ENCODE results near the gene SP100. TPM values are rescaled to one million over a fixed set of nuclear protein-coding genes. Genes with fewer than 3 reads are reported as not detected.
"Not testable (repeated sequence)": the region's sequence is repeated elsewhere in the genome, so short reads cannot be mapped to it uniquely, and the experiment has no call there.

Gene SP100
- total RNA-seq, 4 donors from 2014 or later, result 75.5 to 223 (median 118) TPM

DNA sequence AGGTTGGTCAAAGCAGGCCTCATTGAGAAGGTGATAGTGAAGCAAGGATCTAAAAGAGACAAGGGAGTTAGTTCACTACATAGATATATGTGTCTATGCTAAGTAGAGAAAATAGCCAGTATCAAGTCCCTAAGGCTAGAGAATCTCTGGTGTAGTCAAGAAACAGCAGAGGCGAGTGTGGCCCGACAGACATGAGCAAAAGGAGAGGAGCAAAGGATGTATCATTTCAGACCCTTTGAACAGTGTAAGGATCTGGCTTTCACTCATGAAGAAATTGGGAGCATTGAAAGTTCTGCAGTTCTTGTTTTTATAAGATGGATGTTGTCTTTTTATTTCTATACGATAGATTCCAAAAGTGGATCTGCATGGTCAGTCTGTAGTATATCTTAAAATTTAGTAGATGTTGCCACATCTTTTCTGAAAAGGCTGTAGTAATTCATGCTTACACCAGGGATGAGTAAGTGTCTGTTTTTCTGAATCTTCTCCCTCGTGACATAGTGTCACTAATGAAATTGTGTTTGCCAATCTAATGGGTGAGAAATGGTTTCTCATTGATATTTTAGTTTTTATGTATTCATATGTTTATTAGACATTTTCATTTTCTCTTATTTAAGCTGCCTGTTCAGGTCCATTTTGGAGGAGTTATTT lies 18.8 kb downstream of the SP100 start:
- DNase-seq (ENCODE audit: low spot score) (no peak), ATAC-seq (ENCODE audit: low FRiP score) (no peak)
- TF ChIP-seq, protein P1, sequence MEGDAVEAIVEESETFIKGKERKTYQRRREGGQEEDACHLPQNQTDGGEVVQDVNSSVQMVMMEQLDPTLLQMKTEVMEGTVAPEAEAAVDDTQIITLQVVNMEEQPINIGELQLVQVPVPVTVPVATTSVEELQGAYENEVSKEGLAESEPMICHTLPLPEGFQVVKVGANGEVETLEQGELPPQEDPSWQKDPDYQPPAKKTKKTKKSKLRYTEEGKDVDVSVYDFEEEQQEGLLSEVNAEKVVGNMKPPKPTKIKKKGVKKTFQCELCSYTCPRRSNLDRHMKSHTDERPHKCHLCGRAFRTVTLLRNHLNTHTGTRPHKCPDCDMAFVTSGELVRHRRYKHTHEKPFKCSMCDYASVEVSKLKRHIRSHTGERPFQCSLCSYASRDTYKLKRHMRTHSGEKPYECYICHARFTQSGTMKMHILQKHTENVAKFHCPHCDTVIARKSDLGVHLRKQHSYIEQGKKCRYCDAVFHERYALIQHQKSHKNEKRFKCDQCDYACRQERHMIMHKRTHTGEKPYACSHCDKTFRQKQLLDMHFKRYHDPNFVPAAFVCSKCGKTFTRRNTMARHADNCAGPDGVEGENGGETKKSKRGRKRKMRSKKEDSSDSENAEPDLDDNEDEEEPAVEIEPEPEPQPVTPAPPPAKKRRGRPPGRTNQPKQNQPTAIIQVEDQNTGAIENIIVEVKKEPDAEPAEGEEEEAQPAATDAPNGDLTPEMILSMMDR (IDR thresholded peaks at IDR 0.05), result no peak

DNA sequence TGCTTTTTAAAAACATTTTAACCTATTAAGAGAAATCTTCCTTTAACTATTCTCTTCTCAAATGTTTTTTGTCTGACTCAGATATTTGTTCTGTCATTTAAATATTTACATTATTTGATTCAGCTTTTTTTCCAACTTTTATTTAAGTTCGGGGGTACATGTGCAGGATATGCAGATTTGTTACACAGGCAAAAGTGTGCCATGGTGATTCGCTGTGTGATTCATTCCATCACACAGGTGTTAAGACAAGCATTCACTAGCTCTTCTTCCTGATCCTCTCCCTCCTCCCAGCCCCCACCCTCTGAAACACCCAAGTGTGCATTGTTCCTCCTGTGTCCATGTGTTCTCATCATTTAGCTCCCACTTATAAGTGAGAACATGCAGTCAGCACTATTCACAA lies 19.4 kb downstream of the SP100 start:
- ATAC-seq (ENCODE audit: low FRiP score), result no peak
- no peak for DNase-seq (ENCODE audit: low spot score)
- TF ChIP-seq, protein P1 (IDR thresholded peaks at IDR 0.05), result no peak

DNA sequence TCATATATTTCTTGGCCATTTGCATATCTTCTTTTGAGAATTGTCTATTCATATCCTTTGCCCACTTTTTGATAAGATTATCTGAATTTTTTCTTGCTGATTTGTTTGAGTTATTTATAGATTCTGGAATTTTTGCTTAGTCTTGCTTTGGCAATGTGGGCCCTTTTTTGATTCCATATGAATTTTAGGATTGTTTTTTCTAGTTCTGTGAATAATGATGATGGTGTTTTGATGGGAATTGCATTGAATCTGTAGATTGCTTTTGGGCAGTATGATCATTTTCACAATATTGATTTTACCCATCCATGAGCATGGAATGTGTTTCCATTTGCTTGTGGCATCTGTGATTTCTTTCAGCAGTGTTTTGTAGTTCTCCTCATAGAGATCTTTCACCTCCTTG lies 23.1 kb downstream of the SP100 start:
- DNase-seq (ENCODE audit: low spot score), result not testable (repeated sequence)

DNA sequence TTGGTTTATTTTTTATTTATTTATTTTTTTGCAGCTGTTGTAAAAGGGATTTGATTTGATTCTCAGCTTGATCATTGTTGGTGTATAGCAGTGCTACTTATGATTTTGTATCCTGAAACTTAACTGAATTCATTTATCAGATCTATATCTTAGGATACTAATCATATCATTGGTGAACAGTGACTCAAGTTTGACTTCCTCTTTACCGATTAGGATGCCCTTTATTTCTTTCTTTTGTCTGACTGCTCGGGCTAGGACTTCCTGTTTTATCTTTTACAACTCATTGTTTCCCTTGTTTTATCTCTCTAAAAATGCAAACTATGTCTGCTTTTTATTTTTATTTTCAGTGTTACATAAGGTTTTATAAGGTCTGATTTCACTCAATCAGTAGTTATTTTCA lies 23.6 kb downstream of the SP100 start:
- DNase-seq (ENCODE audit: low spot score), result no peak
- ATAC-seq (ENCODE audit: low FRiP score), result no peak
- TF ChIP-seq, protein P1 (IDR thresholded peaks at IDR 0.05), result no peak

More for the DNA sequence above, 23.1 kb downstream of the SP100 start:
- not testable (repeated sequence) for ATAC-seq (ENCODE audit: low FRiP score)

DNA sequence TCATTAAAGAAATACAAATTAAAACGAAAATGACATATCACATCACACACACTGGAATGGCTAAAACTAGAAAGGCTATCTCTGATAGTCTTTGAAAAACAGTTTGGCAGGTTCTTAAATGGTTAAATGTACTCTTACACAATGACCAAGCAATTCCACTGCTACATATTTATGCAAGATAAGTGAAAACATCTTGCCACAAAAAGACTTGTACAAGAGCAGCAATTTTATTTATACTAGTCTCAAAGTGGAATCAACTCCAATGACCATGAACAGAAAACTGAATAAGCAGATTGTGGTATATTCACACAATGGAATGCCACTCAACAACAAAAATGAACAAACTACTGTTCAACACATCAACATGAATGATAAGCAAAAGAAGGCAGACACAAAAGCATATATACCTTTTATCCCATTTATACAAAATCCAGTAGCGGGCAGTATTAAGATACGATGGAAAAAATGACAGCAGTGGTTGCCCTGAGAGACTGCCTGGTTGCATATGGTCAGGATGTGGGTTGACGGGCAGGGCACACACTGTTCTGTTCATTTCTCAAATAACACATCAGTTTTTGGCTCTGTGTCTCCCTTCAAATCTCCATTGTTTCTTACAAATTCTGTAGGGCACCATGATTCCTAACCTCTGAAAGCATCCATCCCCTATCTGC lies 25.4 kb downstream of the SP100 start:
- DNase-seq (ENCODE audit: low spot score) (no peak), ATAC-seq (ENCODE audit: low FRiP score) (no peak)
- TF ChIP-seq, protein P1 (IDR thresholded peaks at IDR 0.05), result no peak

DNA sequence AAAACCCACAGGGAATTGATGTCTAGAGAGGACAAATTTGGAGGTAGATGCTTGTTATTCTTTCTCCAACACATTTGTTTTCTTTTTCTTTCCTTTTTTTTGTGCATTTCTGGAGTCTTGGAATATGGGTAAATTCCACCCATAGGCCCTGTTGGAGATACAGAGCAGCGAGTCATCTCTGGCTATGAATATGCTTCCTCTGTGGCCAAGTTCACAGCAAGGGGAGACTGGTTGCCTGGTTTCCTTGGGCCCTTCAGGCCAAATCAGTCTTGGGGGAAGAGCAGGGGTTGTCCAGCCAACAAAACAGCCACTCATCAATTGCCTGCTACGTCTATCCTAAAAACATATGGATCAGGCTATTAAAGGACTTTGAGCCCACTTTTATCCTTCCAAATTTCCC lies 27.5 kb downstream of the SP100 start:
- DNase-seq (ENCODE audit: low spot score) (no peak), ATAC-seq (ENCODE audit: low FRiP score) (no peak)

DNA sequence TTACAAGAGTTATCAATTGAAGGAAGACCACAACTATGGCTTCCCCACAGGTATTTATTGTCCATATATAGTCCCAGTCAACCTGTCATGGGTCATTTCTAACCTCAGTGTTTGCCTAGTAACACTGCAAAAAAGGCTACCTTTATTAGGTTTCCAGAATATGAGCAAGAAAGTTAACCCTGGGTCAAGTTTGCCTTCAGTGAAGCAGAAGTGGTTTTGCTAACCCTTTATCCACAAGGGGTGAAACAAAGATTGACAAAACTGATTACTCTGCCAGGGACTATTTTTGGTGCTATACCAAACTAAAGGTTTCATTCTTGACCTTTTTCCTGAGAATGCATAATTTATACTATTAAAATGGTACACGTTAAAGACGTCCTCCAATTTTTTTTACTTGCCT lies 28.8 kb downstream of the SP100 start:
- DNase-seq (ENCODE audit: low spot score) (no peak), ATAC-seq (ENCODE audit: low FRiP score) (no peak)
- TF ChIP-seq, protein P1 (IDR thresholded peaks at IDR 0.05), result no peak

More for the DNA sequence above, 27.5 kb downstream of the SP100 start:
- TF ChIP-seq, protein P1 (IDR thresholded peaks at IDR 0.05), result no peak
